Pancreas (tissue), 10 donors: ENCODE measurements around the gene TEDC1. TPM values are rescaled to one million over a fixed set of nuclear protein-coding genes. Genes with fewer than 3 reads are reported as not detected.

Source experiments
- ATAC-seq, 4 donors: fragments of 200-7000 bp; cut with Tn5 transposase; one replicate each; pipeline versions ENCODE4 v1.8.0 to v1.9.1; 2020; ENCODE audit warnings: mild to moderate bottlenecking in 4 of 4, moderate library complexity in 4 of 4
- DNase-seq, 6 donors: peaks; one replicate each; pipeline ENCODE4 v3.0.0-alpha.2; 2020
- FAIRE-seq: peaks from 2 replicates; lab custom pipeline; 2012; peaks lifted over from hg19 to GRCh38; lab: Jason Lieb, UNC
- H3K27ac ChIP-seq, 4 donors: fragments of 200-600 bp; sonication (generic); 1 replicate in 3 of 4; 2 replicates in 1 of 4; pipeline versions ENCODE4 v1.5.0 to v1.8.0; 2020
- H3K27me3 ChIP-seq, 4 donors: fragments of 200-600 bp; one replicate each; pipeline ENCODE4 v1.8.0; 2021
- H3K36me3 ChIP-seq, 3 donors: fragments of 200-600 bp; sonication (generic) in 1 of 3; one replicate each; pipeline versions ENCODE4 v1.5.0 to v1.8.0; 2020 to 2021
- H3K4me1 ChIP-seq, 3 donors: fragments of 200-600 bp; one replicate each; pipeline ENCODE4 v1.8.0; 2021
- H3K4me3 ChIP-seq, 4 donors: fragments of 200-600 bp; sonication (generic) in 2 of 4; one replicate each; pipeline versions ENCODE4 v1.5.0 to v1.8.0; 2020 to 2021
- H3K9me3 ChIP-seq, 4 donors: fragments of 200-600 bp; one replicate each; pipeline ENCODE4 v1.8.0; 2021
- WGBS, 2 donors: extraction: QIAGEN DNeasy Blood & Tissue Kit; methylation state at CpG; one replicate each; pipeline ENCODE4 v1.1.7; 2013; 5-methylcytosine and 5-hydroxymethylcytosine counted together
- intact Hi-C, 3 donors: fragments of 100-400 bp; cut with DNase I; formaldehyde crosslinking; loops; one replicate each; pipeline versions ENCODE4 v1.11.1 to v1.14.2; 2022
- polyA plus RNA-seq, 2 donors: library from polyadenylated mRNA; stranded (reverse); fragments of 200-250 nt; gene quantifications; one replicate each; pipeline ENCODE4 v1.2.3, GENCODE V29; 2013
- total RNA-seq, 6 donors: library from RNA; stranded (reverse); fragmentation: NEBNext Ultra II Directional in 4 of 6; extraction: Animal tissue kit (Norgen Biotek cat#: 25700) in 4 of 6; gene quantifications; one replicate each; pipeline versions ENCODE4 v1.2.1 to v1.2.4, GENCODE V29; 2021 to 2023
- TF ChIP-seq, protein P1 (sequence below), 4 donors: fragments of 200-600 bp; sonication (generic) in 3 of 4; IDR thresholded peaks; one replicate each; pipeline versions ENCODE4 v1.5.0 to v1.8.0; 2021; ENCODE audit warnings: antibody characterized with exemption in 4 of 4
- donor health status: healthy with polysubstance abuse.
- donor health status: DM: no; HTN: no; CAD: no; lungs with moderate emphysema.
- donor health status: DM: no; HTN: no; CAD: no.
- donor health status: control.
- donor health status: control.
- donor health status: Bipolar disorder and iron deficiency.
- donor health status: DM: yes; HTN: yes; CAD: no.
- donor health status: DM: no; HTN: no; CAD: no.
- donor health status: DM: no; HTN: no; CAD: no.
- donor health status: DM: yes; HTN: yes; CAD: no.

Gene TEDC1
- total and polyA plus RNA-seq, 8 donors, result 2.0 to 21.5 (median 4.0) TPM

DNA sequence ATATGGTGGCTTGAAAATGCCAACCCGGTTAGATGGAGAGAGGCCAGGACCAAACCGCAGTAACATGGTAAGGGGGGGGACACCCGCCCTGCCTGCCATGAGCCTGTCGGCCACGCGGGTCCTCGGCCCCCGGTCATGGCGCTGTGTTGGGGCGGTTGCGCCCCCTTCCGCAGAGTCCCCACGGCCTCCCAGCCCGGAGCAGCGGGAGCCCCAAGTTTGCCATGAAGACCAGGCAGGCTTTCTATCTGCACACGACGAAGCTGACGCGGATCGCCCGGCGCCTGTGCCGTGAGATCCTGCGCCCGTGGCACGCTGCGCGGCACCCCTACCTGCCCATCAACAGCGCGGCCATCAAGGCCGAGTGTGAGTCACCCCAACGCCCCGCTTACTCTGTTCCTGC lies 26.5 kb upstream of the TEDC1 start:
- Histone ChIP-seq H3K4me1 (no peaks in the 10 kb centered on the region), H3K27me3 (no peaks in the 10 kb centered on the region), H3K9me3 (no peaks in the 10 kb centered on the region), H3K4me3 (no peak overlapping the region), H3K27ac (no peak overlapping the region), H3K36me3 (peaks cover 0 to 33% (median 11%) of the 10 kb centered on the region in 3 donors)
- DNase-seq (no peak), ATAC-seq (no peak), FAIRE-seq (no peak)
- intact Hi-C loops, result no loop called here
- WGBS, 2 donors, result 93 to 94% methylated on average over 31 to 33 of the region's 33 CpGs
- TF ChIP-seq, protein P1, sequence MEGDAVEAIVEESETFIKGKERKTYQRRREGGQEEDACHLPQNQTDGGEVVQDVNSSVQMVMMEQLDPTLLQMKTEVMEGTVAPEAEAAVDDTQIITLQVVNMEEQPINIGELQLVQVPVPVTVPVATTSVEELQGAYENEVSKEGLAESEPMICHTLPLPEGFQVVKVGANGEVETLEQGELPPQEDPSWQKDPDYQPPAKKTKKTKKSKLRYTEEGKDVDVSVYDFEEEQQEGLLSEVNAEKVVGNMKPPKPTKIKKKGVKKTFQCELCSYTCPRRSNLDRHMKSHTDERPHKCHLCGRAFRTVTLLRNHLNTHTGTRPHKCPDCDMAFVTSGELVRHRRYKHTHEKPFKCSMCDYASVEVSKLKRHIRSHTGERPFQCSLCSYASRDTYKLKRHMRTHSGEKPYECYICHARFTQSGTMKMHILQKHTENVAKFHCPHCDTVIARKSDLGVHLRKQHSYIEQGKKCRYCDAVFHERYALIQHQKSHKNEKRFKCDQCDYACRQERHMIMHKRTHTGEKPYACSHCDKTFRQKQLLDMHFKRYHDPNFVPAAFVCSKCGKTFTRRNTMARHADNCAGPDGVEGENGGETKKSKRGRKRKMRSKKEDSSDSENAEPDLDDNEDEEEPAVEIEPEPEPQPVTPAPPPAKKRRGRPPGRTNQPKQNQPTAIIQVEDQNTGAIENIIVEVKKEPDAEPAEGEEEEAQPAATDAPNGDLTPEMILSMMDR (IDR thresholded peaks at IDR 0.05), result no peak

DNA sequence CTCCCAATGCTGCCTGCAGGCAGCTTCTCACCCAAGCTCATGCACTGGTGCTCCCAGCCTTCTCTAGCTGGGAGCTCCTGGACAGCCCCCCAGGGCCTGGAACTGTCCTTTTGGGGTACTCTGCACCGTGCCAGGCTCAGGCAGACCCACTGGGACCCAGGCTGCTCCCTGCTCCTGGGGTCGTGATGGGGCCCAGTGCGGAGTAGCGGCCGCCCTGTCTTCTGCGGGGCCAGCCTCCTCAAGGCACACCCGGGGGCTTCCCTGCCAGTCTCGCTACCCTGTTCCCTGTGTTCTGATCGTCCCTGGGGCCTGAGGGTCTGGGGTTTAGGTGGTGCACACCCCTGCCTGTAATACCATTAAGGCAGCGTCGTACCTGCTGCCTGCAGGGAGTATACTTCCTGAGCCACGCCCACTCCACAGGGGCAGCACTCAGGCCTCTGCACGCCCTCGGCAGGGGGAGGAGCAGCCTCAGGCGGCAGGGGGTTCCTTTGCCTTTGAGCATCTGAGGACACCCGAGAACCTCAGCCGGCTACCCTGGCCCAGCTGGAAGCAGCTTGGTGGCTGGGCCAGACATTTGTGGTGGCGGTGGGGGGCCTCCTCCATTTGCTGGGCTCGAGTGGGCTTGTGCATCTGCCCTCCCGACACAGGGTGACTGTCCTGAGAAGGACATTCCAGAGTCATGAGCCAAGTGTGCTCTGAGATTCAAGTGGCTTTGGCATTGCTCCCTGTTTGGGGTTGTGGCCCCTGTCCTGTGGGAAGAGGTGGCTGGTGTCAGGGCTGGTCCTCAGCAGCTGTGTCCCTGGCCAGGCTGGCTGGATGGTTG lies 25.6 kb upstream of the TEDC1 start:
- Histone ChIP-seq H3K27ac (no peak overlapping the region), H3K9me3 (no peaks in the 10 kb centered on the region), H3K4me3 (no peak overlapping the region), H3K4me1 (no peaks in the 10 kb centered on the region), H3K27me3 (no peaks in the 10 kb centered on the region), H3K36me3 (peaks cover 0 to 33% (median 11%) of the 10 kb centered on the region in 3 donors)
- intact Hi-C loops, result no loop called here
- no peak for DNase-seq
- no peak for ATAC-seq
- TF ChIP-seq, protein P1 (IDR thresholded peaks at IDR 0.05), result no peak
- WGBS, 2 donors, result 90 to 92% methylated on average over 20 of the region's 20 CpGs
- no peak for FAIRE-seq

DNA sequence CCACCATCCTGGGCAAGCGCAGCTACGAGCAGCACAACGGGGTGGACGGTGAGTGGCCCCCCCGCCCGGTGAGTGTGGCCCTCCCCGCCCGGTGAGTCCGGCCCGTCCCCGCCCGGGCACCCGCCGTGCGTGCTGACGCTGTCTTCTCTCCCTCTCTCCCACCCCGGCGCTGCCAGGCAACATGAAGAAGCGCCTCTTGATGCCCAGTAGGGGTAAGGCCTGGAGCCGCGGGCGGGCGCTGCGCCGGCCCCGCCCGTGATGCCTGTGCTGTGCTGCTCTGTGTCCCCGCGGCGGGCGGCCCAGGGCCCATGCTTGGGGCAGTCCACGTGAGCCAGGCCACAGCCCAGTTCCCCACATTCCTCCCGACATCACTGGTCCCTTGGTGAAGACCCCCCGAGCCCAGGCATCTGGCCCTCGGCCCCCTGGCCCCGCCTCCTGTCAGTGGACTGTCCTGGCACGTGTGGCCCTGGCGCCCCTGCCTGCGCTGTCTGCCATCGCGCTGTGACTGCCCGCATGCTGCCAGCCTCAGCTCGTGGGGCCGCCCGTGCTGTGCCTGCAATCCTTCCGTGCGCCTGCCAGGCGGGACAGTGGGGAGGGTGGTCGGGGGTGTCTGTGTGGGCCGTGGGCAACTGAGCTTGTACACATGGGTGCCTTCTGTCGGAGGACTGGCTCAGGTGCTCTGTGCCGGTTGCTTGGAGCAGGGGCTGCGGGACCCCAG lies 24.4 kb upstream of the TEDC1 start:
- Histone ChIP-seq H3K9me3 (no peaks in the 10 kb centered on the region), H3K4me3 (no peak overlapping the region), H3K27ac (no peak overlapping the region), H3K4me1 (no peaks in the 10 kb centered on the region), H3K27me3 (no peaks in the 10 kb centered on the region), H3K36me3 (peaks cover 0 to 27% (median 11%) of the 10 kb centered on the region in 3 donors)
- ATAC-seq, result peak in 2 of 4 donors; percentile 24 to 34
- 93 to 95% methylated on average over 46 to 53 of the region's 53 CpGs for WGBS, 2 donors
- no peak for FAIRE-seq
- TF ChIP-seq, protein P1 (IDR thresholded peaks at IDR 0.05), result no peak
- intact Hi-C loops, result no loop called here
- DNase-seq, result no peak

DNA sequence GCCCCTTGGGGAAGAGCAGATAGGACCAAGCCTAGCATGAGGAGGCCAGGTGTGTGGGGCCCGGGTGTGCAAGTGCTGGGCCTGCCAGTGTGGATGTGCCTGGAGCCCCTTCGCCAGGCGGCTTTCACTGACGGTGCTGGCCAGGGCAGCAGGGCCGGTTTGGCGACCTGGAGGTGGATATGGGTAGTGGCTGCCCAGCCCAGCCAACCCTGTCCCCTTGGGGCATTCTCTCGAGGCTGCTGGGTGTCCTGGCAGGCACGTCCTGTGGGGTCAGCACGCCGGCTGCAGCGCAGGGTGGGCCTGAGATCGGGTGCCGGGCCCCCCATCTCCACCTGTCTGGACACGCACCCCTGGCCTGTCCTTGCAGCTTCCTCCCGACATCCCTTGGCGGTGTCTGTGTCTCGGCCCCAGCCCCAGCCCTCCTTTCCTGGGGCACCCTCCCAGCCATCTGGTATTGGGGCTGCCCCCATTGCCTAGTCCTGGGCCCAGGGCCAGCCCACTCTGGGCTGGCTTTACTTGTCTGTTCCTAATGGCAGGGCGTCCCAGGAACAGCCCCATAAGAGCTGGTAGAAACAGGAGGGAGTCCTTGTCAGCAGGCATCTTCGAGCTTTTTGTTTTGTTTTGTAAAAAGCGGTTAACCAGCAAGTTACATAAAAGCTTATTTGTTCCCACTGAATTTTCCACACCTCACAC lies 23.7 kb upstream of the TEDC1 start:
- Histone ChIP-seq H3K4me1 (peaks cover 0 to 5% (median 4%) of the 10 kb centered on the region in 3 donors), H3K27me3 (no peaks in the 10 kb centered on the region), H3K36me3 (peaks cover 0 to 27% (median 11%) of the 10 kb centered on the region in 3 donors), H3K9me3 (no peaks in the 10 kb centered on the region), H3K27ac (no peak overlapping the region), H3K4me3 (no peak overlapping the region)
- FAIRE-seq, result no peak
- TF ChIP-seq, protein P1 (IDR thresholded peaks at IDR 0.05), result no peak
- intact Hi-C loops, result no loop called here
- 89 to 93% methylated on average over 20 of the region's 20 CpGs for WGBS, 2 donors
- ATAC-seq, result no peak
- DNase-seq, result no peak
